ENCODE data around the gene PHLDB1. TPM values are rescaled to one million over a fixed set of nuclear protein-coding genes. Genes with fewer than 3 reads are reported as not detected.

Gene PHLDB1
- total and polyA plus RNA-seq, 4 donors = 4.8 to 15.4 (median 6.0) TPM

GRCh38 chr11:118659953-118660680 is 52.7 kb downstream of the PHLDB1 start:
- WGBS = 81% methylated on average over 14 of the region's 14 CpGs
- no peaks in the 10 kb centered on the region for H3K9me3 ChIP-seq (ENCODE audit: control insufficient read depth in 4 of 4, low read length in 3 of 4)
- H3K4me3 ChIP-seq (ENCODE audit: low read depth in 1 of 3, low read length in 3 of 3) = no peak overlapping the region
- H3K27ac ChIP-seq (ENCODE audit: low read depth in 1 of 2, low read length in 2 of 2) = no peak overlapping the region
- no peak for DNase-seq (ENCODE audit: low spot score)
- H3K36me3 ChIP-seq (ENCODE audit: control insufficient read depth in 4 of 4, insufficient read depth in 3 of 4, low read depth in 1 of 4, low read length in 3 of 4) = no peaks in the 10 kb centered on the region
- H3K27me3 ChIP-seq (ENCODE audit: control insufficient read depth in 4 of 4, insufficient read depth in 4 of 4, low read length in 3 of 4) = no peaks in the 10 kb centered on the region
- H3K9ac ChIP-seq (ENCODE audit: low read depth in 1 of 2, low read length in 2 of 2) = no peak overlapping the region
- H3K4me1 ChIP-seq (ENCODE audit: control insufficient read depth in 4 of 4, insufficient read depth in 4 of 4, low read length in 3 of 4) = peaks cover 0 to 7% (median 5%) of the 10 kb centered on the region in 4 donors
- TF ChIP-seq GABPA (IDR thresholded peaks at IDR 0.05 in 1 of 2, conservative IDR thresholded peaks at IDR 0.05 in 1 of 2) = no peak
- TF ChIP-seq, protein P1, sequence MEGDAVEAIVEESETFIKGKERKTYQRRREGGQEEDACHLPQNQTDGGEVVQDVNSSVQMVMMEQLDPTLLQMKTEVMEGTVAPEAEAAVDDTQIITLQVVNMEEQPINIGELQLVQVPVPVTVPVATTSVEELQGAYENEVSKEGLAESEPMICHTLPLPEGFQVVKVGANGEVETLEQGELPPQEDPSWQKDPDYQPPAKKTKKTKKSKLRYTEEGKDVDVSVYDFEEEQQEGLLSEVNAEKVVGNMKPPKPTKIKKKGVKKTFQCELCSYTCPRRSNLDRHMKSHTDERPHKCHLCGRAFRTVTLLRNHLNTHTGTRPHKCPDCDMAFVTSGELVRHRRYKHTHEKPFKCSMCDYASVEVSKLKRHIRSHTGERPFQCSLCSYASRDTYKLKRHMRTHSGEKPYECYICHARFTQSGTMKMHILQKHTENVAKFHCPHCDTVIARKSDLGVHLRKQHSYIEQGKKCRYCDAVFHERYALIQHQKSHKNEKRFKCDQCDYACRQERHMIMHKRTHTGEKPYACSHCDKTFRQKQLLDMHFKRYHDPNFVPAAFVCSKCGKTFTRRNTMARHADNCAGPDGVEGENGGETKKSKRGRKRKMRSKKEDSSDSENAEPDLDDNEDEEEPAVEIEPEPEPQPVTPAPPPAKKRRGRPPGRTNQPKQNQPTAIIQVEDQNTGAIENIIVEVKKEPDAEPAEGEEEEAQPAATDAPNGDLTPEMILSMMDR (IDR thresholded peaks at IDR 0.05; ENCODE audit: low read depth, low read length, missing input control) = no peak
- TF ChIP-seq FOXA2 (IDR thresholded peaks at IDR 0.05) = no peak
- TF ChIP-seq HNF4A (conservative IDR thresholded peaks at IDR 0.05) = no peak
- TF ChIP-seq YY1 (IDR thresholded peaks at IDR 0.05) = no peak
- TF ChIP-seq RAD21 (IDR thresholded peaks at IDR 0.05) = no peak
- TF ChIP-seq TAF1 (conservative IDR thresholded peaks at IDR 0.05) = no peak
- TF ChIP-seq, protein P2, sequence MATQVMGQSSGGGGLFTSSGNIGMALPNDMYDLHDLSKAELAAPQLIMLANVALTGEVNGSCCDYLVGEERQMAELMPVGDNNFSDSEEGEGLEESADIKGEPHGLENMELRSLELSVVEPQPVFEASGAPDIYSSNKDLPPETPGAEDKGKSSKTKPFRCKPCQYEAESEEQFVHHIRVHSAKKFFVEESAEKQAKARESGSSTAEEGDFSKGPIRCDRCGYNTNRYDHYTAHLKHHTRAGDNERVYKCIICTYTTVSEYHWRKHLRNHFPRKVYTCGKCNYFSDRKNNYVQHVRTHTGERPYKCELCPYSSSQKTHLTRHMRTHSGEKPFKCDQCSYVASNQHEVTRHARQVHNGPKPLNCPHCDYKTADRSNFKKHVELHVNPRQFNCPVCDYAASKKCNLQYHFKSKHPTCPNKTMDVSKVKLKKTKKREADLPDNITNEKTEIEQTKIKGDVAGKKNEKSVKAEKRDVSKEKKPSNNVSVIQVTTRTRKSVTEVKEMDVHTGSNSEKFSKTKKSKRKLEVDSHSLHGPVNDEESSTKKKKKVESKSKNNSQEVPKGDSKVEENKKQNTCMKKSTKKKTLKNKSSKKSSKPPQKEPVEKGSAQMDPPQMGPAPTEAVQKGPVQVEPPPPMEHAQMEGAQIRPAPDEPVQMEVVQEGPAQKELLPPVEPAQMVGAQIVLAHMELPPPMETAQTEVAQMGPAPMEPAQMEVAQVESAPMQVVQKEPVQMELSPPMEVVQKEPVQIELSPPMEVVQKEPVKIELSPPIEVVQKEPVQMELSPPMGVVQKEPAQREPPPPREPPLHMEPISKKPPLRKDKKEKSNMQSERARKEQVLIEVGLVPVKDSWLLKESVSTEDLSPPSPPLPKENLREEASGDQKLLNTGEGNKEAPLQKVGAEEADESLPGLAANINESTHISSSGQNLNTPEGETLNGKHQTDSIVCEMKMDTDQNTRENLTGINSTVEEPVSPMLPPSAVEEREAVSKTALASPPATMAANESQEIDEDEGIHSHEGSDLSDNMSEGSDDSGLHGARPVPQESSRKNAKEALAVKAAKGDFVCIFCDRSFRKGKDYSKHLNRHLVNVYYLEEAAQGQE (IDR thresholded peaks at IDR 0.05) = no peak
- TF ChIP-seq ATF3 (IDR thresholded peaks at IDR 0.05) = no peak
- TF ChIP-seq RXRA (IDR thresholded peaks at IDR 0.05) = no peak
- TF ChIP-seq FOXA1 (IDR thresholded peaks at IDR 0.05) = no peak
- no peak for TF ChIP-seq EGR1 (IDR thresholded peaks at IDR 0.05; ENCODE audit: low read depth in 2 of 2)
- no peak for TF ChIP-seq HNF4G (IDR thresholded peaks at IDR 0.05)
- TF ChIP-seq, protein P3, sequence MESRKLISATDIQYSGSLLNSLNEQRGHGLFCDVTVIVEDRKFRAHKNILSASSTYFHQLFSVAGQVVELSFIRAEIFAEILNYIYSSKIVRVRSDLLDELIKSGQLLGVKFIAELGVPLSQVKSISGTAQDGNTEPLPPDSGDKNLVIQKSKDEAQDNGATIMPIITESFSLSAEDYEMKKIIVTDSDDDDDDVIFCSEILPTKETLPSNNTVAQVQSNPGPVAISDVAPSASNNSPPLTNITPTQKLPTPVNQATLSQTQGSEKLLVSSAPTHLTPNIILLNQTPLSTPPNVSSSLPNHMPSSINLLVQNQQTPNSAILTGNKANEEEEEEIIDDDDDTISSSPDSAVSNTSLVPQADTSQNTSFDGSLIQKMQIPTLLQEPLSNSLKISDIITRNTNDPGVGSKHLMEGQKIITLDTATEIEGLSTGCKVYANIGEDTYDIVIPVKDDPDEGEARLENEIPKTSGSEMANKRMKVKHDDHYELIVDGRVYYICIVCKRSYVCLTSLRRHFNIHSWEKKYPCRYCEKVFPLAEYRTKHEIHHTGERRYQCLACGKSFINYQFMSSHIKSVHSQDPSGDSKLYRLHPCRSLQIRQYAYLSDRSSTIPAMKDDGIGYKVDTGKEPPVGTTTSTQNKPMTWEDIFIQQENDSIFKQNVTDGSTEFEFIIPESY (IDR thresholded peaks at IDR 0.05) = no peak
- no peak for TF ChIP-seq SP1 (IDR thresholded peaks at IDR 0.05)
- no peak for TF ChIP-seq NR2F2 (IDR thresholded peaks at IDR 0.05)
- TF ChIP-seq, protein P4, sequence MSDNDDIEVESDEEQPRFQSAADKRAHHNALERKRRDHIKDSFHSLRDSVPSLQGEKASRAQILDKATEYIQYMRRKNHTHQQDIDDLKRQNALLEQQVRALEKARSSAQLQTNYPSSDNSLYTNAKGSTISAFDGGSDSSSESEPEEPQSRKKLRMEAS (IDR thresholded peaks at IDR 0.05) = no peak
- no peak for TF ChIP-seq JUND (IDR thresholded peaks at IDR 0.05)
